OCI-M2 (cell line): ENCODE data around the gene SLC7A1.
"Not testable (repeated sequence)": the region's sequence is repeated elsewhere in the genome, so short reads cannot be mapped to it uniquely, and the experiment has no call there.

Experiments used
- DNase-seq: peaks from one replicate; lab custom pipeline; 2025; ENCODE audit not compliant: unreplicated experiment; lab: John Stamatoyannopoulos, UW

SLC7A1 gene

DNA sequence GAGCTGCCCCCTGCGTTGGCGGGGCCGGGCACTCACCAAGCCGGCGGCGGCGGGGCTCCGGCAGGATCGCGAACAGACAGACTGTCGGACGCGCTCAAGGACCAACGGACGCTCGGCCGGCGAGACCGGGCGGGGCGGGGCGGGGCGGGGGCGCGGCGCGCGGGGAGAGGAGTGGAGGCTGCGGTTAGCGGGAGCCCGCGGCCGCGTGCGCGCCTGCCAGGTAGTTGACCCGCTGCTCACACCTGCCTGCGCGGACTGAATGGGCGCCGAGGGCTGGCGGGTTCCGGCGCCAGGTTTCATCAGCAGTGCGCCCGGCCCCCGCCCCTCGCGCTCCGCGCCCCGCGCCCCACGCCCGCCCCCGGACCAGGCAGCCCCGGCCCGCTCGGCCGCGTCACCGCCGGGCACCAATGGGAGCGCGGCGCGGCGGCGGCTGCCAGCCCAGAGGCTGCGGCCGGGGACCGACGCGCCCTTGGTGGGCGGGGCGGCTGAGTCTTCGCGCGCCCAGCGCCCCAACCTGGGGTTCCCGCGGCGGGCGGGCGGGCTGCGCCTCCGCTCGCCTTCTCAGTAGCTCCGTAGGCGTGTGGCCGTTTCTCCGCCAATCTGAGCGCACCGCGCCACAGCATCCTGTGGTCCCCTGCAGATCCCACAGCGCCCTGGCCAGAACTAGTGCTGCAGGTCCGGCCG is at the start of gene SLC7A1:
Gene SLC7A1, minus strand, starts transcription at position 309 of the 684 bp plus-strand sequence. CDS start 59,500 bp downstream, outside the sequence.
- DNase-seq: peak; percentile 16

DNA sequence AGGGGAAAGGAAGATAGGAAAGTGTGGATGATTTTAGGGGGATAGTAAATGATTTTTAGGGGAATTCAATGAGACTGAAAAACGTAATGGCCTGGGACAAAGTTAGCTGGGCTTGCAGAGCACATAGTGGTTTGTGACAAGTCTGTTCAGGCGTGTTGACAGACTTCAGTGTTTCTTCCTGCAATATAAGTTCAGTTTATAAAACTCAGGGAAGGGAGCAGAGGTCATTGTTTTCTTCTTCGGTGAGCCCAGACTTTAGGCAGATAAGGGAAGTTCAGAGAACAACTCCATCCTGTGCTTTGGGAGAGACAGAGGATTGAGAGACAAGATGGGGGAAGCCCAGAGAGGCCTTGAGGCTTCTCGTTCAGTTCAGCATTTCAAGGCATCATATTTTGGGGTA is 45.2 kb upstream of the SLC7A1 start:
- no peak for DNase-seq

GRCh38 chr13:29636831-29637230 is 41.3 kb upstream of the SLC7A1 start:
- not testable (repeated sequence) for DNase-seq

GRCh38 chr13:29624997-29625396 is 29.5 kb upstream of the SLC7A1 start:
- no peak for DNase-seq

DNA sequence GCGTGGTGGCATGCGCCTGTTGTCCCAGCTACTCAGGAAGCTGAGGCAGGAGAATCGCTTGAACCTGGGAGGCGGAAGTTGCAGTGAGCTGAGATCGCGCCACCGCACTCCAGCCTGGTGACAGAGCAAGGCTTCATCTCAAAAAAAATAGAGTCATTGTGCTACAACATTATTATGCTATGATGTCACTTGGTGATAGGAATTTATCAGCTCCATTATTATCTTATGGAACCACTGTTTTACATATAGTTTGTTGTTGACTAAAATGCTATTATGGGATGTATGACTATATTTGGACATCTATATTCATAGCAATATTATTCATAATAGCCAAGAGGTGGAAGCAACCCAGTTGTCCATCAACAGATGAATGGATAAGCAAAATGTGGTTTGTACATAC is 26.4 kb upstream of the SLC7A1 start:
- DNase-seq: no peak

DNA sequence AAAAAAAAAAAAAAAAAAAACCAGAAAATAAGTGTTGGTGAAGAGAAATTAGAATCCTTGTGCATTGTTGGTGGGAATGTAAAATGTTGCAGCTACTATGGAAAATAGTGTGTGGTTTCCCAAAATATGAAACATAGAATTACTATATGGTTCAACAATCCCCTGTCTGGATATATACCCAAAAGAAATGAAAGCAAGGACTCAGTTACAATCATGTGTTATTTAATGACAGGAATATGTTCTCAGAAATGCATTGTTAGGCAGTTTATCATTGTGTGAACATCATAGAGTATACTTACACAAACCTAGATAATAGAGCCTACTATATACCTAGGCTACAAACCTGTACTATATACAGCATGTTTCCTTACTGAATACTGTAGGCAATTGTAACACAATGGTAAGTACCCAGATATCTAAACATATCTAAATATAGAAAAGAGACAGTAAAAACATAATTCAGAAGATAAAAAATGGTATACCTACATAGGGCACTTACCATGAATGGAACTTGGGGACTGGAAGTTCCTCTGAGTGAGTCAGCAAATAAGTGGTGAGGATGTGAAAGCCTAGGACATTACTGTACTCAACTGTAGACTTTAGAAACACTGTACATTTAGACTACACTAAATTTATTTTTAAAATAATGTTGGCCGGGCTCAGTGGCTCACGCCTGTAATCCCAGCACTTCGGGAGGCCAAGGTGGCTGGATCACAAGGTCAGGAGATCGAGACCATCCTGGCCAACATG is 25.7 kb upstream of the SLC7A1 start:
- no peak for DNase-seq

DNA sequence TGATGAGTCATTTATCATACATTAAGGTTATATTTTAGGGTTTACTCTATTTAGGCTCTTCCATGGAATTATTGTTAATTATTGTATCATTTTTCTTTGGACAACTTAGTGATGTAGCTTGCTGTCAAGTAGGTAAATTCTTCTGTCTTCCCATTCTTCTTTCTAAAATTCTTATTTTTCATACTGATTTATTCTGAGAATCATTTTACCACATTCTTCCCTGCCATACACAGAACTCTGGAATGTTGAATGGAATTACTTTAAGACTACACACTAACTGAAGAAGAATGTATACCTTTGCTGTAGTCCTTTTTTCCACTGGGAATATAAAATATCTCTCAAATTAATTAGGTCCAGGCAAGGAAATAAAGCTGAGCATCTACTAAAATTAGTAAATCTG is 24.5 kb upstream of the SLC7A1 start:
- no peak for DNase-seq

DNA sequence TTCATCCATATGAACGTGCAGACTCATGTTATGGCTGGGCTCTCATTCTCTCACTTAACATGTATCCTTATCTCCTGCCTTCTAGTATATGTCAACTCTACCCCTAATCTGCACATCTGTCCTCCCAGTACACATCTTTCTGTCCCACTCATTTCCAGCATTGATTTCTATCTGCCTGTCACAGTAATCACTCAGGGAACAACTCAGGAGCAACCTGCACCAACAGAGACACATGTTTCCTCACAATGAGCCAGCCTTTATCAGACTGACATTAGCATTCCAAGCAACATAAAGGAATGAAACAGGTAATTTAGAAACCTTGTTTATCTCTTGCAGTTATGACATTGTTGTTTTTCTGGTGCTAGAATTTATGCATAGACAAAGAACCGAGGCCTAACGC is 17.6 kb upstream of the SLC7A1 start:
- DNase-seq: no peak

GRCh38 chr13:29607465-29607864 is 12.0 kb upstream of the SLC7A1 start:
- no peak for DNase-seq

DNA sequence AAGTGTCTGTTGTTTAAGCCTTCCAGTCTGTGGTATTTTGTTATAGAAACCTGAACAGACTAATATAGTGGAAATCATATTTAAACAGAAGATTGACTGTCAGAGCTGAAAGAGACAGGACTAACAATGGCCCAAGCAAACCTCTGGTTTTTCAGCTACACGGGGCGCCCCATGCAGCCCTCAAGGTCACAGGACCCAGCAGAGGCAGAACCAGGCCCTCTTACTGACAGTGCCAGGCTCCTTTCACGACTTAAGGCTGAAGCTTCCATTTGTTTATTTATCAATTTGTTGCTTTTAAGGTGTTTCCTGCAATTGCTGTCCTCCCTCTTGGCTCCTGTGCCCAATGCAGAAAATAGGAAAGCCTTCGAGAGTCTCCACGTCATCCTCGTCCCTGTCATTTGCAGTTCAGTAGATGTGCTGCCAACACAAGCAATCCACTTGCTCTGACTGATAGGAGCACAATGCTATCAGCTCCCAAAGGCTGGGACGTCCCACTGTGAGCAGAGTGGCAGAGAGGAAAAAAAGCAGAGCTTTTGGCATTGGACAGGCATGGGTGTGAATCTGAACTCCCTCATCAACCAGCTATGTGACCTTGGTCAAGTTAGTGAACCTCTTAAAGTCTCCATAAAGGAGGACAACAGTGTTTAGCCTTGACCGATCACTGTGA is 10.5 kb upstream of the SLC7A1 start:
- no peak for DNase-seq

DNA sequence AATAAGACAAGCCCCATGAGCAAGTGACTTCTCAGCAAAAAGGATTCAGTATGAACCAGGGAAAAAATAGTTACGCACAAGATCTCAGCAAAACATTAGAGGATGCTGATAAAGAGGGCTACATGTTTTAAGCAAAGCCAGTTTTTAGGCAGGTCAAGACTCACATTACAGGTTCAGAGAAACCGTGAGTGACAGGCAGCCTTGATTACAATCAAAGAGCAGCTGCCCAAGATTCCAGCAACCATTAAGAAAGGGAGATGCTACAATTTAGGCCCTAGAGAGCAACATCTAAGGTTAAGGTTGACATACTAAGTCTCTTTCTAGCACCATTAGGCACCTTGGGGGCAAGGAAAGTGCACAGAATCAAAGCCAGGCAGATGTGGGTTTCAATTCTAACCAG is 2.8 kb upstream of the SLC7A1 start:
- DNase-seq: no peak

DNA sequence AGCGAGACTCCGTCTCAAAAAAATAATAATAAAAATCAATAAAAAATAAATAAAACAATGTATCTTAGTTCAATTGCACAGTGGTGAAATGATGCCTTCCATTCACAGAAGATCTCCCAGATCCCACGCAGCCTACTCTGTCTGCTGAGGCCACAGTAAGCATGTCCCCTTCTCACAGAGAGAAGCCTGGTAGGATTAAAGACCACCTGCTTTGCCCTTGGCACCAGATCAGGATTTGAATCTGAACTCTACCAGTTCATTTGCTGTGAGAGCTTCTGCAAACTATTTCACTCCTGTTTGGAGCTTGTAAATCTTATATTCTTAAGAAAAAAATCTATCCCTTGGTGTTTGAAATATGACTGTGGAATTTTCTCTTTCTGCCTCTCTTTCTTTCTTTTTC is 2.2 kb upstream of the SLC7A1 start:
- DNase-seq: no peak

GRCh38 chr13:29597246-29597645 is 1.8 kb upstream of the SLC7A1 start:
- no peak for DNase-seq

DNA sequence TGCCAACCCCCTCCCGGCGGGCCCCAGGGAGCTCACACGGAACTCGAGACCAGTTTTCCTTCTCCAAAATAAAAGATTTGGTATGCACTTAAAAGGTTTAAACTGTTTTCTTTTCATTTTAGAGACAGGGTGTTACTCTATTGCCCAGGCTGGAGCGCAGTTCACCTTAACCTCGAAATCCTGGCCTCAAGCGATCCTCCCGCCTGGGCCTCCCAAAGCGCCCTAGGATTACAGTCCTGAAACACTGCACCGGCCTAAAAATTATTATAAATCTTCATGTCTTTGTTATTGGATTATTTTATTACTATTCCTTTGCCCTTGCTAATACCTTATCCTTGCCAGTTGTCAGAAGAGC is 553 bp upstream of the SLC7A1 start:
- DNase-seq: no peak

DNA sequence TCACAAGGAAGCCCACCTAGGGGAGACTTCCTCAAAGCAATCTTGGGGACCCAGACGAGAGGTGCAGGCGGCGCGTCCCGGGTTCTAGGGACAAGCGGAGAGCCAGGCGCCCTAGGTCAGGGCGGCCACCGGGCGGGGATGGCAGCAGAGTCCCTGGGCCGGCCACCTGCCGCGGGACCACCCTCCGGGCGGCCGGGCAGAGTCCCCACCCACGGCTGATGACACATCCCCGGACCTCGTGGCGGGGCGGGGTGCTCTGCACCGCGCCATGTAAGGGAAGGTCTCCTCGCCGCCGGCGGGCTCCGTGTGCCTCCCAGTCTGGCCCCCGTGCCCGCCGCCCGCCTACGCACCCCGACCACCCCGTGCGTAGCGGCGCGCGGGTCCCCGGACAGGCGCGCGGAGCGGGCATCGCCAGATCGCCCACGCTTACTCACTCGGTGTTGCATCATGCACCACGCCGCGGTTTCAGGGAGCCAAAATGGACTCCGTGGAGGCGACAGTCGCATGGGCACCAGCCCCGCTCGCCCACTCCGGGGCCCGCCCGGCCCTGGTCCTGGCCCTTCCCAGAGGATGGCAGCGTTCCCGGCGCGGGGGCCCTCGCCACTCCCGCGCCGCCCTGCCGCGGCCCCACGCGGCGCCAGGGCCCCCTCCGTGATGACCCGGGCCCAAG is 643 bp downstream of the SLC7A1 start:
- DNase-seq: no peak

GRCh38 chr13:29594303-29594709 is 1.2 kb downstream of the SLC7A1 start:
- DNase-seq: no peak

GRCh38 chr13:29593605-29594297 is 1.7 kb downstream of the SLC7A1 start:
- DNase-seq: no peak

GRCh38 chr13:29591310-29591709 is 4.2 kb downstream of the SLC7A1 start:
- DNase-seq: no peak

GRCh38 chr13:29589967-29590366 is 5.5 kb downstream of the SLC7A1 start:
- no peak for DNase-seq

DNA sequence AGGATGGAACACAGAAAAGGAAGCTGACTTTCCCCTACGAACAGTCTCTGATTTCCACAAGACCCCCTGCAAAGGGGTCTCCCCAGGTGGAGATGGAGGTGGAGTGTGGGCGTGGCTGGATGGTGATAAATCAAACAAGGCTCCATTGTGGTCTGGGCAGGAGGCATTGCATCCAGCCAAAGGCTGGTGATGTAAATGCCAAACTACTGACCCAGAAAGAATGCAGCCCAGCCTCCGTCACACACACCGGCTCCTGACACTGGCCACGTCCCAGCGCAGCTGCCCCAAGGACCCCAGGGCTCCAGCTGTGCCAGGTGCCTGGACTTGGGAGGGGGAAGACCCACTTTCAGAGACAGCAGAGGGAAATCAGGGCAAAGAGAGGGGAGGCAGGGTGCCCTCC is 6.3 kb downstream of the SLC7A1 start:
- no peak for DNase-seq

GRCh38 chr13:29587645-29588044 is 7.8 kb downstream of the SLC7A1 start:
- no peak for DNase-seq
